Islet of Langerhans (tissue), 1 donor: Measurements from ENCODE around the gene TBX2.
"Not testable (repeated sequence)": the region's sequence is repeated elsewhere in the genome, so short reads cannot be mapped to it uniquely, and the experiment has no call there.

Experiments
- FAIRE-seq: peaks from one replicate; lab custom pipeline; 2011; peaks lifted over from hg19 to GRCh38; lab: Jason Lieb, UNC

Gene TBX2

DNA sequence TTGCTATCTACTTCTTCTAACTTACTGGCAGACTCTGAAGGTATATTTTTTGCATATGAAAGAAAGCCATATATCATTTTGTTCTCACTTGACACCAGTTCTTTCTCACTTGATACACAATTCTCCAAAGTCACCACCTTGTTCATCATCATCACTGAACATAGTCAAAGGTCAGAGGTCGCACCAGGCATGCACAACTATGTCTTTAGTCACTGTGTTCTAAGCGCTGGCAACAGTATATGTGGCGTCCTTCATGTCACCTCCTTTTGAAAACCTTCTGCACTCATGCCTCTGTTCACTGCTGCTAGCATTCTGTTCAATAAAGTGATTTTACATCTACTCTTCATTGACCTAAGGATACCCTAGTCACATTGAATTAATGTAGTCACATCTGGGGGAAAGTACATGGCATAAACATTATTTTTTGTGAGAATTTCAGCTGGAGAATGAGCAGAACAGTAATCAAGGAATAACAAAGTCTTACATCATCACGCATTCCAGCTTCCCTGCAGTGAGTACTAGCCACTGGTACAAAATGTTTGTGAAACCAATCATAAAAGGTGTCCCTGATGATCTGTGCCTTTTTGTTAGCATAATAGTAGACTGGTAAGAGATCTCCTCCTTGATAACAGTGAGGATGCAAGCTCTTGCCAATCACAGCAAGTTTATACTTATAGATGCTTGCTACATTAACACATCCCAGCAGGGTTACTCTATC is 32.1 kb downstream of the TBX2 start:
- FAIRE-seq, result no peak

- no peak for FAIRE-seq
Observed at GRCh38 chr17:61436273-61436672, 36.6 kb downstream of the TBX2 start.

GRCh38 chr17:61436995-61437704 is 37.5 kb downstream of the TBX2 start:
- no peak for FAIRE-seq

- no peak for FAIRE-seq
Observed at GRCh38 chr17:61440697-61441096, 41.1 kb downstream of the TBX2 start.

DNA sequence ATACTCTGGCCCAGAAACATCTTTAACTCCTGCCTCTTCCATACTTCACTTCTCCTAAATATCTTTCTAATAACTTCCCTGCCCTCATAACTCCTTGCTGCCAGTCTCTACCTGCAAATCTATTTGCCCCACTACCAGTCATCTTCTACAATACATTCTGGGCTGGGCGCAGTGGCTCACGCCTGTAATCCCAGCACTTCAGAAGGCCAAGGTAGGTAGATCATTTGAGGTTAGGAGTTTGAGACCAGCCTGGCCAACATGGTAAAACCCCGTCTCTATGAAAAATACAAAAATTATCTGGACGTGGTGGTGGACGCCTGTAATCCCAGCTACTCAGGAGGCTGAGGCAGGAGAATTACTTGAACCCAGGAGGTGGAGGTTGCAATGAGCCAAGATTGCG is 41.9 kb downstream of the TBX2 start:
- not testable (repeated sequence) for FAIRE-seq

- FAIRE-seq, result no peak
Observed at GRCh38 chr17:61442136-61442775, 42.6 kb downstream of the TBX2 start.

DNA sequence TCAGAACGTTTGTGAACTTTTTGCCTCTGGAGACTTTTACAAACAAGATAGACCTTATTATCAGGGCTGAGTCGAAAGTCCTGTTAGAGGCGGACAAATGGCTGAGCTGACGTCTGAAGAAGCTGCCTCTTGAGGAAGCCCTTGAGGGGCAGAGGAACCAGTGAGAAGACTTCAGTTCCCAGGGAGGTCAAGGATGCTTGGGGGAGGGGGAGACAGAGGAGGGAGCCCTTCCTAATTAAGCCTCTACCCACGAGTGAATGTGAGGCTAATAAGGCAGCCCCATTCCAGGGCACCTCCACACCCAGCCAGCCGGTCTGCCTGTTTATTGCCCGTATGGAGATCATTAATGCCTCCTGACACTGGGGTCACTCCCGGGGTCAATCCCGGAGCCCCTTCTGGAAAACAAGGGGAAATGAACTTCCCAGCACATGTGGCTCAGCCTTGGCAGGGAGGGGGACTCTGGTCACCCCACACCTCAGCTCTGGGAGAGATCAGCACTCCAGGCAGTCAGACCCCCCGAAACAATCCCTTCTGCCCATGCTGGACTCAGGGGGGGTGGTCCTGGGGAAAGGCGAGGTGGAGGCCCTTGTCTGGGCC is 43.3 kb downstream of the TBX2 start:
- FAIRE-seq, result no peak

DNA sequence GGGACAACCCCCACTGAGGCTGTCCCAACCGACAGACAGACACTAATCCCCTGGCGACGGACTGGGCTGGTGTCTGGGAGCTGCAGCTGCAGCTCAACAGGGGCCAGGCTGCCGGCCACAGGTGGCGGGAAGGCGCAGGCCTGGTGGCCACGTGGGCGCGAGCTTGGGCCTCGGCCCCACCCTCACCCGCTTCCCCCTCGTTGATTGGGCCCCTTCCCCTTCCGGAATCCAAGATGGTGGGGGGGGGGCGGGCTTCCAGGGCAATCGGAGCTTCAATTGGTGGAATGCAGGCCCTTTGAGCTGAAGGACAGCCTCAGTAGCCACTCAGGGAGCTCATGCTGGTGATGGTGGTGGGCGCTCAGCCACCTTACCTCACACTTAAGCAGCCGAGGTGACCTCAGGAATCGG is 43.8 kb downstream of the TBX2 start:
- FAIRE-seq, result no peak

- FAIRE-seq, result no peak
Observed at GRCh38 chr17:61444075-61444474, 44.4 kb downstream of the TBX2 start.

- no peak for FAIRE-seq
Observed at GRCh38 chr17:61444831-61445230, 45.2 kb downstream of the TBX2 start.

DNA sequence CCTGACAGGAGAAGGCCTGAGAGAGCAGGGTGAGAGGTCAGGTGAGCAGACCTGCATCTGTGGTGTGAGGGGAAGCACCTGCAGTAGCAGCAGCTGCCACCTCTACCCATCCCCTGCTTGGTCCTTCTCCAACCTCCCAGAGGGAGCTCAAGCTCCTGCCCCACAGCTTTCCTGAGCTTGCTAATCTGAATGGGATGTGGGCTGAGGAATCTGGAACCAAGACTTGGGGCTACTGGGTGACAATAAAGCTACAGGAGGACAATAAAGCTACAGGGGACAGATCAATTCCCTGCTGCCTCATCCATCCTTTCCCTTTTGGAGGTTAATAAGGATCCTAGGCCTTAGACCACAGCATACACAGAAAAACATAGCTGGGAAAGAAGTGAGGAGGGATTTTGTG is 47.7 kb downstream of the TBX2 start:
- FAIRE-seq, result no peak

DNA sequence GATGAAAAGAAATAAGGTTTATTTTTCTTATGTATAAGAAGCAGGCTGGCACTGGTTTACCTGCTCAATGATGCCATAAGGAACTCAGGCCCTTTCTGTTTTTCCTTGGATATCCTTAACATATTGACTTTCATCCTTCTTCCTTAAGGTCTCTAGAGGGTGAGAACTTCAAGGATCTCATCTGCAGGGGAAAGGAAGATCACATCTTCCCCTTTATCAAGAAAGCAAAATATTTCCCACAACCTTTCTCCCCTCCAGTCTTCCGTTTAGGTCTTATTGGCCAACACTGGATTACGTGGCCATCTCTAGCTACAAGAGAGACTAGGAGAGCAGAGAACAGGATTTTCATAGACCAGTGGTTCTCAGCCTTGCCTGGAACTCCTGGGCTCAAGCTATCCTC is 48.4 kb downstream of the TBX2 start:
- FAIRE-seq, result no peak

DNA sequence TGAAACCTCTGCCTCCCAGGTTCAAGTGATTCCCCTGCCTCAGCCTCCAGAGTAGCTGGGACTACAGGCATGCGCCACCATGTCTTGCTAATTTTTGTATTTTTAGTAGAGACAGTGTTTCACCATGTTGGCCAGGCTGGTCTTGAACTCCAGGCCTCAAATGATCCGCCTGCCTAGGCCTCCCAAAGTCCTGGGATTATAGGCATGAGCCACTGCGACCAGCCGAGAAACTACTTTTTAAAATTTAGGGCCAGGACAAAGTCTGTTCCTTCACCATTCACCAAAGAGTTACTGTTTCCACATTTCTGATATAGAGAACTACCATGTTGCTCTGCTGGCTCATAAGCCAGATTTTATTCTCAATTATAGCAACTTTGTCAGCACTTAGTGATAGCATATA is 49.5 kb downstream of the TBX2 start:
- FAIRE-seq, result not testable (repeated sequence)

- no peak for FAIRE-seq
Observed at GRCh38 chr17:61449707-61450640, 50.3 kb downstream of the TBX2 start.

GRCh38 chr17:61450641-61451537 is 51.2 kb downstream of the TBX2 start:
- no peak for FAIRE-seq

- no peak for FAIRE-seq
Observed at GRCh38 chr17:61451538-61452300, 52.1 kb downstream of the TBX2 start.

GRCh38 chr17:61452301-61453290 is 53.0 kb downstream of the TBX2 start, which contains the start of gene TBX4:
TSS of gene TBX4 (plus strand) at chr17:61452422. CDS start at chr17:61456491, 4,069 bp downstream.
- no peak for FAIRE-seq

DNA sequence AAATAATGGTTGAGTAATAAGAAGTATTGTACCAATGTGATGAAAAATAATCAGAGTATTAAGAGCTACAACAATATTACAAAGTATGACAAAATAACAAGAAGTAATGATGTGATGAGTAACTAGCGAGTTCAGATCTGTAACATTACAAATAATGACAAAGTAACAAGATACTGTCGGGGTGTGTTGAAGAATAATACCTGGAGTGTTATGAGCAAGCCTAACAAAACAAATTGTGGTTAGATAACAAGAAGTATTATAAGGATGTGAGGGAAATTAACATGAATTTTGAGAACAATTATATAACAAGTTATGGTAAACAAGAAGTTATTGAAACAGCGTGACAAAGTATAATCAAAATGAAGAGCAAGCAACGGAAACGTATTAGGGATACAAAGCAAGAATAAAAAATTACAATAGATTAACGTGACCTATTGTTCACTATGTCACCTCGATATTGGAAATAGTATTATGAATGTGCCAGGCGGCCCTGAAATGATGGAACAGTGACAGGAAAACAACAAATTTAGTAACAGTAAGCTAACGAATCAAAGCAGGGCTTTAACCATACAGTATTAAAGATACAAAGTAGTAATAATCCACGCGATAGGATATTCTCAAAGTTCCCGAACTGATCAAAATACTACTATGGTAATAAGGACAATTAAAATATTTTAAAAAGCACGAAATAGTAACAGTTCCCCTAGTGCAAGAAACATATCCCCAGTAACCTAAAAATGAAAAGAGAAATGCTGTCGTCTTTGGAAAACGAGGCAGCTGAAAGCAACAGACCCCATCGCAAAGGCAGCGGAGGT is 54.1 kb downstream of the TBX2 start:
- peak; percentile 45 for FAIRE-seq
